SK-N-SH (cell line): ENCODE data around the gene FBN1. TPM values are rescaled to one million over a fixed set of nuclear protein-coding genes. Genes with fewer than 3 reads are reported as not detected.

Experiments used
- CTCF ChIA-PET: fragments of 300-600, 350-600 bp; formaldehyde crosslinking; extraction: SDS; loops from one replicate; lab custom pipeline; 2021; lab: Yijun Ruan, JAX
- POLR2A ChIA-PET: fragments of 350-600 bp; sonication (Branson Sonifier 250); formaldehyde crosslinking; extraction: SDS; loops from one replicate; lab custom pipeline; 2020; ENCODE audit warnings: antibody characterized with exemption, inconsistent platforms; lab: Yijun Ruan, JAX
- DNase-seq: peaks from one replicate; pipeline ENCODE4 v3.0.0; 2012
- H2AFZ ChIP-seq: fragments of 200-600 bp; sonication (generic); 2 replicates; pipeline ENCODE4 v1.8.1; 2016; ENCODE audit warnings: antibody characterized with exemption, mild to moderate bottlenecking, low read depth
- H3F3A ChIP-seq: fragments of 200-600 bp; sonication (generic); replicated peaks from 2 replicates; pipeline ENCODE3; 2016; ENCODE audit warnings: antibody characterized with exemption, mild to moderate bottlenecking; ENCODE audit not compliant: insufficient read depth
- H3K27ac ChIP-seq, 2 experiments: fragments of 200-500 bp in 1 of 2; fragments of 200-600 bp in 1 of 2; sonication (Bioruptor generic) in 1 of 2; sonication (generic), shearing (Covaris generic) in 1 of 2; 2 replicates each; pipeline versions ENCODE4 v1.5.1 to v1.6.1; 2014 to 2016; ENCODE audit warnings: low read depth in 2 of 2, inconsistent platforms in 1 of 2, low read length in 1 of 2, mild to moderate bottlenecking in 1 of 2, mixed read lengths in 1 of 2
- H3K27me3 ChIP-seq: fragments of 200-600 bp; sonication (generic), shearing (Covaris generic); 2 replicates; pipeline ENCODE4 v1.6.1; 2016; ENCODE audit warnings: mixed run types; ENCODE audit not compliant: insufficient read depth
- H3K36me3 ChIP-seq, 2 experiments: fragments of 200-500 bp in 1 of 2; fragments of 200-600 bp in 1 of 2; sonication (Bioruptor generic) in 1 of 2; sonication (generic) in 1 of 2; replicated peaks in 1 of 2; 2 replicates each; pipeline versions ENCODE3 to v1.5.1; 2014 to 2016; ENCODE audit warnings: low read length in 1 of 2, mild to moderate bottlenecking in 1 of 2; ENCODE audit not compliant: insufficient read depth in 2 of 2, control insufficient read depth in 1 of 2
- H3K4me1 ChIP-seq, 2 experiments: fragments of 200-500 bp in 1 of 2; fragments of 200-600 bp in 1 of 2; sonication (Bioruptor generic) in 1 of 2; sonication (generic), shearing (Covaris generic) in 1 of 2; 2 replicates each; pipeline versions ENCODE4 v1.5.1 to v1.6.1; 2014 to 2016; ENCODE audit warnings: low read depth in 1 of 2, low read length in 1 of 2, mixed run types in 1 of 2; ENCODE audit not compliant: insufficient read depth in 2 of 2, control insufficient read depth in 1 of 2
- H3K4me2 ChIP-seq: fragments of 200-600 bp; sonication (generic), shearing (Covaris generic); 2 replicates; pipeline ENCODE4 v1.6.1; 2017; ENCODE audit warnings: mixed run types
- H3K4me3 ChIP-seq, 2 experiments: fragments of 200-500 bp in 1 of 2; fragments of 200-600 bp in 1 of 2; sonication (Bioruptor generic) in 1 of 2; sonication (generic), shearing (Covaris generic) in 1 of 2; 2 replicates each; pipeline versions ENCODE4 v1.5.1 to v1.8.1; 2014 to 2016; ENCODE audit warnings: low read depth in 2 of 2, inconsistent platforms in 1 of 2, low read length in 1 of 2, mild to moderate bottlenecking in 1 of 2, mixed read lengths in 1 of 2, moderate library complexity in 1 of 2
- H3K79me2 ChIP-seq: fragments of 200-600 bp; sonication (generic); 2 replicates; pipeline ENCODE4 v1.8.1; 2017; ENCODE audit warnings: mild to moderate bottlenecking; ENCODE audit not compliant: insufficient read depth
- H3K9ac ChIP-seq: fragments of 200-600 bp; sonication (generic); 2 replicates; pipeline ENCODE4 v1.6.1; 2017; ENCODE audit warnings: mixed run types
- H3K9me2 ChIP-seq: fragments of 200-600 bp; sonication (generic); 2 replicates; pipeline ENCODE4 v1.6.1; 2017; ENCODE audit warnings: mixed run types
- H3K9me3 ChIP-seq: fragments of 200-600 bp; sonication (generic); 2 replicates; pipeline ENCODE4 v1.6.1; 2017; ENCODE audit warnings: mixed run types, mild to moderate bottlenecking, moderate library complexity
- H4K20me1 ChIP-seq: fragments of 200-600 bp; sonication (generic); 2 replicates; pipeline ENCODE4 v1.6.1; 2017; ENCODE audit warnings: mild to moderate bottlenecking, mixed run types; ENCODE audit not compliant: insufficient read depth
- CHD2 ChIP-seq: fragments of 150-350 bp; IDR thresholded peaks from 2 replicates; pipeline ENCODE4 v1.6.1; 2018; ENCODE audit warnings: low read length; ENCODE audit not compliant: partially characterized antibody
- EP300 ChIP-seq, 2 experiments: IDR thresholded peaks; 2 replicates each; pipeline versions ENCODE4 v1.4.0 to v1.6.1; 2012; ENCODE audit warnings: borderline replicate concordance in 1 of 2, low read depth in 1 of 2, low read length in 1 of 2
- EZH2phosphoT487 ChIP-seq: fragments of 200-600 bp; sonication (generic); IDR thresholded peaks from 2 replicates; pipeline ENCODE4 v1.6.1; 2017; ENCODE audit warnings: low read depth, mixed run types, mild to moderate bottlenecking, antibody characterized with exemption, moderate library complexity, borderline replicate concordance
- FOXM1 ChIP-seq: IDR thresholded peaks from 2 replicates; pipeline ENCODE4 v1.4.0; 2012; ENCODE audit warnings: low read depth, mild to moderate bottlenecking
- JUND ChIP-seq: IDR thresholded peaks from 2 replicates; pipeline ENCODE4 v1.4.0; 2012
- MAX ChIP-seq: IDR thresholded peaks from 2 replicates; pipeline ENCODE4 v1.4.0; 2012; ENCODE audit warnings: low read depth
- MEF2A ChIP-seq: IDR thresholded peaks from 2 replicates; pipeline ENCODE4 v1.4.0; 2012; ENCODE audit warnings: low read depth, borderline replicate concordance
- MXI1 ChIP-seq: IDR thresholded peaks from 2 replicates; pipeline ENCODE4 v1.6.1; 2012; ENCODE audit warnings: mild to moderate bottlenecking, low read depth, low read length, improper control_type of control experiment
- POLR2AphosphoS5 ChIP-seq: IDR thresholded peaks from 2 replicates; pipeline ENCODE4 v1.6.1; 2012; ENCODE audit warnings: low read depth, low read length
- RAD21 ChIP-seq: IDR thresholded peaks from 2 replicates; pipeline ENCODE4 v1.6.1; 2012; ENCODE audit warnings: mild to moderate bottlenecking, low read length
- SIN3A ChIP-seq: IDR thresholded peaks from 2 replicates; pipeline ENCODE4 v1.6.1; 2012; ENCODE audit warnings: low read depth, mild to moderate bottlenecking, low read length, moderate library complexity, borderline replicate concordance
- SMC3 ChIP-seq: IDR thresholded peaks from 2 replicates; pipeline ENCODE4 v1.6.1; 2012; ENCODE audit warnings: low read depth, low read length, improper control_type of control experiment
- TCF12 ChIP-seq: IDR thresholded peaks from 2 replicates; pipeline ENCODE4 v1.4.0; 2012
- TEAD4 ChIP-seq: IDR thresholded peaks from 2 replicates; pipeline ENCODE4 v1.4.0; 2012; ENCODE audit warnings: mild to moderate bottlenecking, borderline replicate concordance; ENCODE audit not compliant: insufficient read depth
- ZBTB33 ChIP-seq: IDR thresholded peaks from 2 replicates; pipeline ENCODE4 v1.4.0; 2012; ENCODE audit warnings: low read depth, borderline replicate concordance
- polyA plus RNA-seq, 3 experiments: library from polyadenylated mRNA; depleted of rRNA; stranded (reverse); fragments of >200 nt; gene quantifications; 2 replicates each; pipeline ENCODE4 v1.2.3, GENCODE V29; 2012
- TF ChIP-seq, protein P1 (sequence below): fragments of 200-600 bp; sonication (generic); IDR thresholded peaks from 2 replicates; pipeline ENCODE4 v1.6.1; 2017; ENCODE audit warnings: antibody characterized with exemption, mild to moderate bottlenecking, moderate library complexity
- TF ChIP-seq, protein P2 (sequence below): IDR thresholded peaks from 2 replicates; pipeline ENCODE4 v1.6.1; 2012; ENCODE audit warnings: mild to moderate bottlenecking, low read depth, low read length, moderate library complexity
- TF ChIP-seq, protein P3 (sequence below): fragments of 150-350 bp; IDR thresholded peaks from 2 replicates; pipeline ENCODE4 v1.6.1; 2016; ENCODE audit warnings: mild to moderate bottlenecking, low read depth, low read length

Gene FBN1
- polyA plus RNA-seq, 1 of the 3 experiments (the other 2 are of a cell fraction): 248 TPM

GRCh38 chr15:48408327-48408726, 237.2 kb downstream of the FBN1 start:
- no peak overlapping the region for H3K4me3 ChIP-seq
- peaks cover 58 to 61% of the 10 kb centered on the region in 2 experiments for H3K36me3 ChIP-seq
- H4K20me1 ChIP-seq: no peaks in the 10 kb centered on the region
- 0 out of 4 replicates have a peak overlapping the region, but pooled peaks of 1 of the 2 experiments have one; percentile 1 for H3K27ac ChIP-seq
- H3K9ac ChIP-seq: no peak overlapping the region
- H2AFZ ChIP-seq: no peak overlapping the region
- H3K9me3 ChIP-seq: no peaks in the 10 kb centered on the region
- H3K9me2 ChIP-seq: no peaks in the 10 kb centered on the region
- TF ChIP-seq TCF12 (no peak), JUND (no peak), MXI1 (no peak), RAD21 (no peak), SMC3 (no peak), MAX (no peak), EZH2phosphoT487 (no peak), TEAD4 (no peak), MEF2A (no peak), POLR2AphosphoS5 (no peak), CHD2 (no peak), EP300 (IDR thresholded peaks at IDR 0.05; ENCODE audit: borderline replicate concordance in 1 of 2, low read depth in 1 of 2, low read length in 1 of 2) (no peak), SIN3A (no peak), ZBTB33 (no peak), FOXM1 (no peak)
- TF ChIP-seq, protein P1, sequence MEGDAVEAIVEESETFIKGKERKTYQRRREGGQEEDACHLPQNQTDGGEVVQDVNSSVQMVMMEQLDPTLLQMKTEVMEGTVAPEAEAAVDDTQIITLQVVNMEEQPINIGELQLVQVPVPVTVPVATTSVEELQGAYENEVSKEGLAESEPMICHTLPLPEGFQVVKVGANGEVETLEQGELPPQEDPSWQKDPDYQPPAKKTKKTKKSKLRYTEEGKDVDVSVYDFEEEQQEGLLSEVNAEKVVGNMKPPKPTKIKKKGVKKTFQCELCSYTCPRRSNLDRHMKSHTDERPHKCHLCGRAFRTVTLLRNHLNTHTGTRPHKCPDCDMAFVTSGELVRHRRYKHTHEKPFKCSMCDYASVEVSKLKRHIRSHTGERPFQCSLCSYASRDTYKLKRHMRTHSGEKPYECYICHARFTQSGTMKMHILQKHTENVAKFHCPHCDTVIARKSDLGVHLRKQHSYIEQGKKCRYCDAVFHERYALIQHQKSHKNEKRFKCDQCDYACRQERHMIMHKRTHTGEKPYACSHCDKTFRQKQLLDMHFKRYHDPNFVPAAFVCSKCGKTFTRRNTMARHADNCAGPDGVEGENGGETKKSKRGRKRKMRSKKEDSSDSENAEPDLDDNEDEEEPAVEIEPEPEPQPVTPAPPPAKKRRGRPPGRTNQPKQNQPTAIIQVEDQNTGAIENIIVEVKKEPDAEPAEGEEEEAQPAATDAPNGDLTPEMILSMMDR: no peak
- TF ChIP-seq, protein P2, sequence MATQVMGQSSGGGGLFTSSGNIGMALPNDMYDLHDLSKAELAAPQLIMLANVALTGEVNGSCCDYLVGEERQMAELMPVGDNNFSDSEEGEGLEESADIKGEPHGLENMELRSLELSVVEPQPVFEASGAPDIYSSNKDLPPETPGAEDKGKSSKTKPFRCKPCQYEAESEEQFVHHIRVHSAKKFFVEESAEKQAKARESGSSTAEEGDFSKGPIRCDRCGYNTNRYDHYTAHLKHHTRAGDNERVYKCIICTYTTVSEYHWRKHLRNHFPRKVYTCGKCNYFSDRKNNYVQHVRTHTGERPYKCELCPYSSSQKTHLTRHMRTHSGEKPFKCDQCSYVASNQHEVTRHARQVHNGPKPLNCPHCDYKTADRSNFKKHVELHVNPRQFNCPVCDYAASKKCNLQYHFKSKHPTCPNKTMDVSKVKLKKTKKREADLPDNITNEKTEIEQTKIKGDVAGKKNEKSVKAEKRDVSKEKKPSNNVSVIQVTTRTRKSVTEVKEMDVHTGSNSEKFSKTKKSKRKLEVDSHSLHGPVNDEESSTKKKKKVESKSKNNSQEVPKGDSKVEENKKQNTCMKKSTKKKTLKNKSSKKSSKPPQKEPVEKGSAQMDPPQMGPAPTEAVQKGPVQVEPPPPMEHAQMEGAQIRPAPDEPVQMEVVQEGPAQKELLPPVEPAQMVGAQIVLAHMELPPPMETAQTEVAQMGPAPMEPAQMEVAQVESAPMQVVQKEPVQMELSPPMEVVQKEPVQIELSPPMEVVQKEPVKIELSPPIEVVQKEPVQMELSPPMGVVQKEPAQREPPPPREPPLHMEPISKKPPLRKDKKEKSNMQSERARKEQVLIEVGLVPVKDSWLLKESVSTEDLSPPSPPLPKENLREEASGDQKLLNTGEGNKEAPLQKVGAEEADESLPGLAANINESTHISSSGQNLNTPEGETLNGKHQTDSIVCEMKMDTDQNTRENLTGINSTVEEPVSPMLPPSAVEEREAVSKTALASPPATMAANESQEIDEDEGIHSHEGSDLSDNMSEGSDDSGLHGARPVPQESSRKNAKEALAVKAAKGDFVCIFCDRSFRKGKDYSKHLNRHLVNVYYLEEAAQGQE: no peak
- TF ChIP-seq, protein P3, sequence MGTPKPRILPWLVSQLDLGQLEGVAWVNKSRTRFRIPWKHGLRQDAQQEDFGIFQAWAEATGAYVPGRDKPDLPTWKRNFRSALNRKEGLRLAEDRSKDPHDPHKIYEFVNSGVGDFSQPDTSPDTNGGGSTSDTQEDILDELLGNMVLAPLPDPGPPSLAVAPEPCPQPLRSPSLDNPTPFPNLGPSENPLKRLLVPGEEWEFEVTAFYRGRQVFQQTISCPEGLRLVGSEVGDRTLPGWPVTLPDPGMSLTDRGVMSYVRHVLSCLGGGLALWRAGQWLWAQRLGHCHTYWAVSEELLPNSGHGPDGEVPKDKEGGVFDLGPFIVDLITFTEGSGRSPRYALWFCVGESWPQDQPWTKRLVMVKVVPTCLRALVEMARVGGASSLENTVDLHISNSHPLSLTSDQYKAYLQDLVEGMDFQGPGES: no peak
- H3K27me3 ChIP-seq: no peaks in the 10 kb centered on the region
- H3F3A ChIP-seq: peaks cover 50% of the 10 kb centered on the region
- H3K4me2 ChIP-seq: no peak overlapping the region
- DNase-seq: no peak
- ChIA-PET CTCF (interaction anchor here (1.3 kb wide), 1 partner anchor 154 kb away, joined by 3 read pairs; no protein-coding TSS in a partner anchor), POLR2A (no interaction called here)
- H3K4me1 ChIP-seq: peaks cover 0 to 5% of the 10 kb centered on the region in 2 experiments; a peak in 1 of 4 replicates
- no peaks in the 10 kb centered on the region for H3K79me2 ChIP-seq
